ENCODE results near the gene HSCB.
A peak's percentile ranks its signal among the peaks of the same experiment; 100 is the strongest.

The HSCB gene

DNA sequence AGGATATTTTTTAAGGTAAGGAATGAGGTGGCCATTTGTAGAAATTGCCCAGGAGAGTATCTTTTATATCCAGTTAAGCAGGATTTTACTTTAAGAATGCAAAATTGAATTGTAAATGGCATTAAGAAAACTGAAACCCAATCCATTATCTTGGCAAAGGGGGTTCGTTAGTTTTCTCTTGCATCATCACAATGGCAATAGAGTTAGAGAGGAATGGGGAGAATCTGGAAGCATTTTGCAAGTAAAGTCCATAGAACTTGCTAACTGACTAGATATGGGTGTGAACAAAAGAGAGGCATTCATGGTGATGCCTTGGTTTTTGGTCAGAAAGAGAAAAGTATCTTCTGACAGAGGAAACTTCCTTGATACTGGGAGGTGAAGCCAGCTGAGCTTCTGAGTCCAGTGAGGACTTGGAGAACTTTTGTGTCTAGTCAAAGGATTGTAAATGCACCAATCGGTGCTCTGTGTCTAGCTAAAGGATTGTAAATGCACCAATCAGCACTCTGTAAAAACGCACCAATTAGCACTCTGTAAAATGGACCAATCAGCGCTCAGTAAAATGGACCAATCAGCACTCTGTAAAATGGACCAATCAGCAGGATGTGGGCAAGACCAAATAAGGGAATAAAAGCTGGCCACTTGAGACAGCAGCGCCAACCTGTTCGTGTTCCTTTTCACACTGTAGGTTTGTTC, 27.0 kb downstream of the HSCB start:
- TF ChIP-seq ZFX (IDR thresholded peaks at IDR 0.05; ENCODE audit: borderline replicate concordance) (no peak), CTCF (IDR thresholded peaks at IDR 0.05) (no peak)
- no peak overlapping the region for H3K27ac ChIP-seq

DNA sequence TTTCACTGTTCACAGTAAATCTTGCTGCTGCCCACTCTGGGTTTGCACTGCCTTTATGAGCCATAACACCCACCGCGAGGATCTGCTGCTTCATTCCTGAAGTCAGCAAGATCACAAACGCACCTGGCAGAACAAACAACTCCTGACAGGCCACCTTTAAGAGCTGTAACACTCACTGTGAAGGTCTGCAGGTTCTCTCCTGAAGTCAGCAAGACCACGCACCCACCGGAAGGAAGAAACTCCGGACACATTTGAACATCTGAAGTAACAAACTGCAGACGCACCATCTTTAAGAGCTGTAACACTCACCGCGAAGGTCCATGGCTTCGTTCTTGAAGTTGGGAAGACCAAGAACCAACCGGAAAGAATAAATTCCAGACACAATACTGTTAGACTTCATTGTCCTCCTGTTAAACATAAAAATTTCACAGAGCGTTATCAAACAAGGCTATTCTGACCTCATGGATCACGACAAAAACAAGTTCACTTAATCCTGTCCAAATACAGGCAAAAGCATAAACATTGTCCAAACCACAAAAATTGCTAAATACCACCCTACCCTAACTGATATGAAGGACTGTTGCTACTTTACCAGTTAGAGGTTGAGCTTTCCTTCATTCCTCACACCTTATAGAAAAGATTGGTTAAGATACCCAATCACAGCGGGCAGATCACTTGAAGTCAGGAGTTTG, 27.7 kb downstream of the HSCB start:
- no peak overlapping the region for H3K27ac ChIP-seq
- TF ChIP-seq CTCF (IDR thresholded peaks at IDR 0.05): no peak
- no peak for TF ChIP-seq ZFX (IDR thresholded peaks at IDR 0.05; ENCODE audit: borderline replicate concordance)

- no peak overlapping the region for H3K27ac ChIP-seq
- TF ChIP-seq ZFX (IDR thresholded peaks at IDR 0.05; ENCODE audit: borderline replicate concordance): no peak
- TF ChIP-seq CTCF (IDR thresholded peaks at IDR 0.05): no peak
These were observed 29.5 kb downstream of the HSCB start for GRCh38 chr22:28771195-28771791.

DNA sequence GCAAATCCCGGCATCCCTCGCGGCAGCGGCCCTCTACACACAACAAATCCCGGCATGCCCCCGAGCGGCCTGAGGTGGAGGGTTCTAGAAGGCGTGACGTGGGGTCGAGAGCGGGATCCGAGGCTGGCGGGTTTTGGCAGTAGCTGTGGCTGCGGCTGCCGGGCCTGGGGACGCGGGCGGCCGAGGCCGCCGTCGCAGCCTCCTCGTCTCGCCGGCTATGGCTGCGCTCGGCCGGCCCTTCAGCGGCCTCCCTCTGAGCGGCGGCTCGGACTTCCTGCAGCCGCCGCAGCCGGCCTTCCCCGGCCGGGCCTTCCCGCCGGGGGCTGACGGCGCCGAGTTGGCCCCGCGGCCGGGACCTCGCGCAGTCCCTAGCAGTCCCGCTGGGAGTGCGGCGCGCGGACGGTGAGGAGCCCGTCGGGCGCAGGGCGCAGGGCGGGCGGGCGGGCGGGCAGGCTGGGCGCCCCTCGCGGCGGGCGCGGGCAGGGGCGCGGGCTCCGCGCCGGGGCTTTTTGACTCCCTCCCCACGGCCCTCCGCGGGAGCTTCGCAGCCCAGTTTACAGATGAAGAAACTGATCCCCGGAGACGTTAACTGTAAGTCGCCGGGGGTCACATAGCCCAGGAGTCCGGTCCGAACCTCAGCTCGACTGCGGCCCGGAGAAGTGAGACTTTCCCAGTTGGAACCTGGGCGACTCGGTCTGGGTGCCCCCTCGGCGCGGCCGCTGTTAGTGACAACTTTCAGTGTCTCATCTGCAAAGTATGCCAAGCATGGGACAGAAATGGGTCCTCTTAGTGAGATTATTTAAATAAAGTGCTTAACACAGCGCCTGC, 31.0 kb downstream of the HSCB start, which contains the start of gene CCDC117:
Gene CCDC117, plus strand, starts transcription at position 63 of the 828 bp plus-strand sequence. Its CDS starts 155 bp downstream, at position 218.
- TF ChIP-seq ZFX (IDR thresholded peaks at IDR 0.05; ENCODE audit: borderline replicate concordance) (no peak), CTCF (IDR thresholded peaks at IDR 0.05) (peak; percentile 77)
- H3K27ac ChIP-seq: peak within 1 kb of the TSS; percentile 77

- TF ChIP-seq CTCF (IDR thresholded peaks at IDR 0.05) (no peak), ZFX (IDR thresholded peaks at IDR 0.05; ENCODE audit: borderline replicate concordance) (no peak)
- peak overlapping the region; percentile 77 for H3K27ac ChIP-seq
These were observed 31.6 kb downstream of the HSCB start for GRCh38 chr22:28773461-28773867.

- no peak overlapping the region for H3K27ac ChIP-seq
- no peak for TF ChIP-seq ZFX (IDR thresholded peaks at IDR 0.05; ENCODE audit: borderline replicate concordance)
- TF ChIP-seq CTCF (IDR thresholded peaks at IDR 0.05): no peak
These were observed 32.5 kb downstream of the HSCB start for GRCh38 chr22:28774378-28774777.
